Coronary artery (tissue), 2 donors: Measurements from ENCODE around the gene TSPYL4.

Experiments used
- DNase-seq: peaks from one replicate; pipeline ENCODE4 v3.0.0-alpha.2; 2017; ENCODE audit warnings: low spot score
- H3K27ac ChIP-seq, 2 donors: fragments of 200-600 bp; sonication (generic); one replicate each; pipeline ENCODE4 v1.5.1; 2016 to 2019
- H3K4me3 ChIP-seq: fragments of 200-600 bp; sonication (generic); 2 replicates; pipeline ENCODE4 v1.5.1; 2016; ENCODE audit warnings: mild to moderate bottlenecking, moderate library complexity
- CTCF ChIP-seq: fragments of 200-600 bp; sonication (generic); IDR thresholded peaks from one replicate; pipeline ENCODE4 v1.5.1; 2019; ENCODE audit warnings: antibody characterized with exemption

Gene TSPYL4

GRCh38 chr6:116208056-116208785 is 45.7 kb downstream of the TSPYL4 start:
- no peak overlapping the region for H3K4me3 ChIP-seq
- no peak for TF ChIP-seq CTCF
- DNase-seq: no peak
- no peak overlapping the region for H3K27ac ChIP-seq

- H3K27ac ChIP-seq: no peak overlapping the region
- TF ChIP-seq CTCF: no peak
- no peak for DNase-seq
- H3K4me3 ChIP-seq: no peak overlapping the region
Observed at GRCh38 chr6:116206231-116206903, 47.5 kb downstream of the TSPYL4 start.

GRCh38 chr6:116205281-116205680 is 48.6 kb downstream of the TSPYL4 start:
- H3K4me3 ChIP-seq: no peak overlapping the region
- no peak for TF ChIP-seq CTCF
- DNase-seq: no peak

GRCh38 chr6:116201538-116201937 is 52.3 kb downstream of the TSPYL4 start:
- H3K4me3 ChIP-seq: no peak overlapping the region
- DNase-seq: no peak
- no peak overlapping the region for H3K27ac ChIP-seq
- TF ChIP-seq CTCF: no peak

More at GRCh38 chr6:116205281-116205680, 48.6 kb downstream of the TSPYL4 start:
- no peak overlapping the region for H3K27ac ChIP-seq

- no peak overlapping the region for H3K27ac ChIP-seq
- no peak overlapping the region for H3K4me3 ChIP-seq
- TF ChIP-seq CTCF: no peak
- no peak for DNase-seq
Observed at GRCh38 chr6:116200619-116201249, 53.1 kb downstream of the TSPYL4 start.
